Skin epidermis (tissue), 12 donors: Measurements from ENCODE around the gene LMAN1L.
A peak's percentile ranks its signal among the peaks of the same experiment; 100 is the strongest.

Experiments
- H3K27ac ChIP-seq, 21 experiments: fragments of 200-600 bp; sonication (generic) in 11 of 21; one replicate each; pipeline ENCODE4 v1.5.0; 2020; ENCODE audit warnings: mild to moderate bottlenecking in 3 of 21, inconsistent platforms in 2 of 21, moderate library complexity in 2 of 21
- H3K4me3 ChIP-seq, 7 experiments: fragments of 200-600 bp; sonication (generic) in 2 of 7; one replicate each; pipeline ENCODE4 v1.5.0; 2020; ENCODE audit warnings: inconsistent platforms in 2 of 7, mild to moderate bottlenecking in 2 of 7, moderate library complexity in 1 of 7

Gene LMAN1L

DNA sequence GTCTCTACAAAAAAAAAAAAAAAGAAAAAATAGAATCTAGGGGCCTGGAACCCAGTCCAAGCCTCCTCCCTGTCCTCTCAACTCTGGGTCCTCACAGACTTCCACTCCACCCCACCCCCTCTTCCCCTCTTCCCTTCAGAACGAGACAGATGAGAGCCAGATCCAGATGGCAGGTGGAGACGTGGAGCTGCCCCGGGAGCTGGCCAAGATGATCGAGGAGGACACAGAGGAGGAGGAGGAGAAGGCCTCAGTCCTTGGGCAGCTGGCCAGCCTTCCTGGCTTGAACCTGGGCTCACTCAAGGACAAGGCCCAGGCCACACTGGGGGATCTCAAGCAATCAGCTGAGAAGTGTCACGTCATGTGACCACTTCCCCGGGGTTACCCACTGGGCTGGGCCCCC is 17.4 kb downstream of the LMAN1L start:
- Histone ChIP-seq H3K27ac (no peak overlapping the region), H3K4me3 (no peak overlapping the region)

DNA sequence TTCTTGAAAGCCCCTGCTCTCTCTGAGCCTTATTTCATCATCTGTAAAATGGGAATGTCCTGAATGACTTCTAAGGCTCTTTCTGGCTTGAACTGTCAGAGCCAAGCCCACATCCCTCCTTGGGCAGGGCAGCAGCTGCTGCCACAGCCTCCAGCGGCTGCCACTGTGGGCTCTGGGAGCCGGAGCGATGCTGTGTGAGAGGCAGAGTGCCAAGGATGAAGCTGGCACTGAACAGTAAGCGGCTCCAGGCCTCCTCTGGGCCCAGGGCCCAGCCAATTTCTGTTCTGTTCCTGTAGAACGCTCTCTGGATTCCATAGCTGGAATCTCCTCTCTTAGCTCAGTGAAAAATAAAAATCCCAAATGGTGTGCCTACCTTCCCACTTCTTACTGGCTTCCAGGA is 18.2 kb downstream of the LMAN1L start:
- Histone ChIP-seq H3K27ac (no peak overlapping the region), H3K4me3 (no peak overlapping the region)

GRCh38 chr15:74831813-74832495 is 19.3 kb downstream of the LMAN1L start:
- H3K27ac ChIP-seq: no peak overlapping the region
- H3K4me3 ChIP-seq: no peak overlapping the region

GRCh38 chr15:74832826-74833225 is 20.2 kb downstream of the LMAN1L start:
- Histone ChIP-seq H3K27ac (no peak overlapping the region), H3K4me3 (no peak overlapping the region)

DNA sequence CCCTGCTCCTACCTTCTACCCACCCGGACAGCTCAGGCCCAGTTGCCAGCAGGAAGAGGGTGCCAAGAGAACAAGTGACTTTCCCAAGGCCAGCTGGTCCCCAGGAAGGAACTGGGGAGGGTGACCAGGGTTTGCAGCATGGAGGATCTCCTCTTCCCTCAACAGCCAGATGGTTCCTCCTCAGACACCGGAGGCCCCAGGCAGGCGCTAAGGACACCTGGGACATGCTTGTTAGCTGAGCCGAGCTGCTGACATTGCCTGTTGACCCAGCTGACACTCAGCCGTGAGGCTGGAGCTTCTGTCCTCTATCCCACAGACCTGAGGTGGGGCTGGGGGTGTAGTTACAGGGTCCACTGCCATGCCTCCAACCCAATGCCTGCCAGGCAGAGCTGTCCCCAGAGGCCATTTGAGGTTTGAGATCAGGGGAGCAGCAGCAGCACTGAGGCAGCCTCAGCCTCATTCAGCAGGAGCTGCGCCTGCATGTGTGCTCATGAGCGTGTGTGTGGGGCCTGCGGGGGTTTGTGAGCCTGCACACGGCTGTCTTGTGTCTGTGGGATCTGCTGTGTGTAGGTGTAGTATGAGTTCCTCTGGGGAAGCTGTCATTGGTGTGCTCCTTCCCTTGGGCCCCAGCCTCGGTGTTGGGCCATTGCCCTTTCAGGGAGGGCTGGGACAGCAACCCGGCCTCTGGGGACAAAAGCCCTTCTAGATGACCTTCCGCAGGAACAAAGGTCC is 20.9 kb downstream of the LMAN1L start:
- H3K4me3 ChIP-seq: no peak overlapping the region
- no peak overlapping the region for H3K27ac ChIP-seq

DNA sequence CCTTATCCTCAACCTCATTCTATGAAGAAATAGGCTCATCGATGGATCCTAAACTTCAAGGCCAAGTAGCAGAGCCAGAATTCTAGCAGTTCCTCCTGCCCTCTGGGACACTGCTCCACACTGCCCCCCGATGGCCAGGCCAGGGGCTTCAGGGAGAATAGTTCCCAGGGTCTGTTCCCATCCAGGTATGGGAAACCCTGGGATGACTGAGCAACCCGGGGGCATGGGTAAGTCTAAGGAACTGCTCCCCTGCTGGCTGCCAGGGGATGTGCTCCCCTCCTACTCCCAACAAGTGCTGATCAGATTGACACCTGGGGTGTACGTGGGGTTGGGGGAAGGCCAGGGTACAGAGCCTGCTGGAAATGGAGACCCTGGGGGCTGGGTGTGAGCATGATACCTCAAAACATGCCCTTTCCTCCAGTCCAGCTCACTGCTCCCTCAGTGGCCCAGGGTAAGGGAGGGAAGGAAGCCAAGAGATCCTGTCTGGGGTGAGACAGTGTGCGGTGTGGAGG is 22.7 kb downstream of the LMAN1L start:
- no peak overlapping the region for H3K27ac ChIP-seq
- no peak overlapping the region for H3K4me3 ChIP-seq

DNA sequence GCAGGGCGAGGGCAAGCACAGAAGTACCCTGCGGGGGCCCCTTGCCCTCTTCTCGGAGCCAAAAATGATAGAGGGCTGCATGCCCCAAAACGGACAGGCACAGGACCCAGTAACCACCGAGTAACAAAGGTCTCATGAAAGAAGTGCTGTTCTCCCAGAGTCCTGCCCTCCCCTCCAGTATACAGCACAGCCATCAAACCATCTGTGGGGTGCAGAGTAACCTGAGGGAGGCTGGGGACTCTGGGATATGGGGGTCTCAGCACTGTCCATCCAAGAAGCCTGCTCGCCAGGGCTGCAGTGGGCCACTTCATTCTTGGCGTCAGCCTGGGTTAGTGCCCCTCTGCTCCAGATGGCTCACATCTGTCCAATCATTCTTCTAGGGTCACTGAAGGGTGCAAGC is 24.2 kb downstream of the LMAN1L start:
- Histone ChIP-seq H3K4me3 (no peak overlapping the region), H3K27ac (no peak overlapping the region)

DNA sequence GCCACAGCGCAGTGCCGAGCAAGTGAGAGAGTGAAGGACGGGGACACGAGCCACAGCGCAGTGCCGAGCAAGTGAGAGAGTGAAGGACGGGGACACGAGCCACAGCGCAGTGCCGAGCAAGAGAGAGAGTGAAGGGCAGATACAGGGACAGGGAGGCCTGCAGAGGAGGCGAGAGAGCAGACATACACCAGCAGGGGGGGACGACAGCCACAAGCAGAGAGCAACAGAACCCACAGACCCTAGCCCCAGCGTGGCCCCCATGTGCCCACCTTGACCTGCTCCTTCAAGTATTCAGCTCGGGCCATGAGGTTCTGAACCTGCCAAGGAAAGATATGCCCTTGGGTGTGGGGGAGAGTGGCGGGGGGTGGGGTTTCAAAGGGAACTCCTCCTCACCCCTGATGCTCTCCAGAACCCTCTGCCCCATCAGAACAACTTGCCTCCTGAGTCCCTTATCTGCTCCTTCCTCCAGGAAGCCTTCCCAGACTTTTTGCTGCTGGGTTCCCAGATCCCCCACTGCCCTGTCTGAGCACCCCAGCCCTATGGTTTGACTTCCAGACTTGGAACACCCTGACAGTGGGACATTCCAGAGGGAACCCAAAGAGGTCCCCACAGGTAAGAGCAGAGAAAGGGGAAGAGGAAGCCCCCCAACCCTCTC is 25.0 kb downstream of the LMAN1L start:
- Histone ChIP-seq H3K27ac (no peak overlapping the region), H3K4me3 (no peak overlapping the region)

- no peak overlapping the region for H3K27ac ChIP-seq
- H3K4me3 ChIP-seq: no peak overlapping the region
These were observed 25.5 kb downstream of the LMAN1L start for GRCh38 chr15:74838137-74838516.

DNA sequence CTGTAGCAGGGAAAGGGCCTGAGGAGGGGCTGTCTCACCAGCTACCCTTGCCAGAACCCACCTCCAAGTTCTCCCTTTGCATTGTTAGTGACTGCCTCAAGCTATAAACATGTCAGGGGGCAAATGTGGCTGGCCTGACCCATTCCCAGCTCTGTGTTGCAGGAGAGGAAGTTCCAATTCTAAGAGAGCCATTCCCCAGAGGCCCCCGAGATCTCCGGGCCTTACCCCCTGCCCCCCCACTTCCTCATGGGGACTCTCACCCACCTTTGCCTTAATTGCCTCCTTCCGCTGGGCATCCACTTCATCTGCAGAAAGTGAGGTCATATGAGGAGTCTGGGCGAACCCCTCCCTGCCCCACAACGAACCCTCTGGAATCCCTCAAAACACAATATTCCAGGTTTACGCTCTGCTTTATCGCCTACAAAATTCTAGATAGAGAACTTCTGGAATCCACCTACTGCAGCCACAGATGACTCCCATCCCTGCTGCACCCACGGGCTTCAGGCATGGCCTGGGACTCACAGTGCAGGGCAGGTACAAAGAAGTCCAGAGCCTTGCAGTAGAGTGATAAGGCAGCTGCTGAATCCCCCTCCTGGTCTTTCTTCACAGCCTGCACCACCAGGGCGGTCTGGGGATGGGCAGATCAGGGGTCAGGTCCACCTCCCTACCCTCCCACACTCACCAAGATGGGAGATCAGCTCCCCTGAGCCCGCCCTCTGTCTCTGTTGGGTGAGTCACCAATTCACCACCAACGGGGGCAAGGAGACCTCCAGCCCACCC is 26.3 kb downstream of the LMAN1L start:
- no peak overlapping the region for H3K27ac ChIP-seq

GRCh38 chr15:74839526-74840395 is 27.1 kb downstream of the LMAN1L start:
- no peak overlapping the region for H3K27ac ChIP-seq

More for the DNA sequence above, 26.3 kb downstream of the LMAN1L start:
- H3K4me3 ChIP-seq: no peak overlapping the region

DNA sequence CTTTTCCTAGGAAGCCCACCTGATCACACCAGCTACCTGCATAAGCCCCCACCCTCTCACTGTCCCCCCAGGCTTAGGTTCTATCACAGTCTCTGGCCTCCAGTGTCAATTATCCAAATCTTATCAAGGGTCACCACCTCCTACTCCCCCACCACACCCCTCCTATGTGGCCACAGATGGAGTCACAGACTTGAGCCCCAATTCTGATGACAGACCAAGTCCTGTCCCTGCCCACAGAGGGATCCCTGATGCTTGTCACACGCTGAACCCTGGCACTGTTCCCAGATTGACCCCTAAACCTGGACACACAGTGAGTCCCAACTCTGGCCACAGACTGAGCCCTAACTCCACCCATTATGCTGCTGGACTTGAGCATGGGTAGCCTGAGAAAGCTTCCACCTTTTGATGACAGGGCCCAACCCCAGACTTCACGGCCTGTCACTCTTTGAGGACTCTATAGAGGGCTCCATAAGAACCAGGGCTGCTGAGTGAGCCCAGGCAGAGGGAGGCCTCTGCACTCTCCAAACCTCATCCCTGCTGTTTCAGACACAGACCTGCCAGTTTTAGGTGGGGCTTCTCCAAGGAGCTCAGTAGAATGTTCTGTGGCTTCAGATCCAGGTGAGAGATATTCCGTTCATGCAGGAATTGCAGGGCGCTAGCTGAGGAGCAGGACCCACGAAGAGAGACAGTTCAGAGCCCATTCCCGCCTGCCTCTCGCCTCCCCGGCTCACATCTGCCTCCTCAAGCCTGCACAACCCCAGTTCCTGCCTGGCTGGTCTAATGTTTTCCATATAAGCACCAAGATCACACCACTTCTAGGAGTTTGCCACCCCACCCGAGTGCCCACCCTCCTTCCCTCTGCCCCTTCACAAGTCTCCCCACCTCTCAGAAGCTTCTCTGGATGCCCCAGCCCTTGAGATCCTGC is 28.5 kb downstream of the LMAN1L start:
- Histone ChIP-seq H3K27ac (peak overlapping the region in 2 of 21 experiments; percentile 85 to 91), H3K4me3 (no peak overlapping the region)

More at GRCh38 chr15:74839526-74840395, 27.1 kb downstream of the LMAN1L start:
- H3K4me3 ChIP-seq: no peak overlapping the region

DNA sequence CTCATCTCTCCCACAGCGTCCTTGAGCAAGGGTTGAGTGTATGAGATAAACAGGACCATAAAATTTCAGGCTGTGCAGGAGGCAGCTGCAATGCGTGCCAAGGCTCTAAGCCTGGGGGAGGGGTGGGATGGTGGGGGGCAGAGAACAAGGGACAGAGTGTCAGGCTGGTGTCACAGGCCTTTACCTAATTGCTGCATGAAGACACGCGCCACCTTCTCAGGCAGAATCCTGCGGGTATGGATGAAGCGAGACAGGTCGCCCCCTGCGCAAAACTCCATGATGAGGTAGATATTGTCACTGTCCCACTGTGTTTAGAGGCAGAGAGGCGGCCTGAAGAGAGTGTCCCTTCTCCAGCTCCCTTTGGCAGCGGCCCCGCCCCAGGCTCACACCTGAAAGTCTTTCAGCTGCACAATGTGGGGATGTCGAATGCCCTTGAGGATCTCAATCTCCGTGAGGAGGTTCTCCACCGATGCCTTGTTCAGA is 29.3 kb downstream of the LMAN1L start:
- H3K4me3 ChIP-seq: peak overlapping the region; percentile 71 to 93 (median 83)
- peak overlapping the region in 15 of 21 experiments; percentile 76 to 96 (median 88) for H3K27ac ChIP-seq

- Histone ChIP-seq H3K4me3 (peak within 1 kb of the TSS; percentile 71 to 93 (median 83)), H3K27ac (peak within 1 kb of the TSS; percentile 52 to 96 (median 89))
These were observed 30.2 kb downstream of the LMAN1L start, which contains the start of gene ULK3 for GRCh38 chr15:74842581-74843444. TSS of gene ULK3 (minus strand) at chr15:74843156. CDS start at chr15:74843105, 51 bp downstream.

DNA sequence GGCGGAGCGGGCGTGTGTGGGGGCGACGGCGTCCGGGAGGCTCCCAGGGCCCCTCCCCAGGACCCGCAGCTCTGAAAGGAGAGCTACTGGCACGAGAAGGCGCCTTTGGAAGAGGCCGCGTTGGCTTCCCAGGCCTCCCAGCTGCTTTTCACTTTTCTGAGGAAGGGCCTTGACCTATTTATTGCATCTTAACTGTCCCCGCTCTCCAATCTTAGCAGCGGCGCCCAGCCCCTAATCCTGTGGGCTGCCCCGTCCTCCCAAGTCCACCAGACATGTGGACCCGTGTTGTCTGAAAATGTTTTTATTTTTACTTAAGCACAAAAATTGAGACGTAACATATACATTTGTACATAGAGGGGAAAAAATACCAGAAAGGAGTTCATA is 30.8 kb downstream of the LMAN1L start:
- peak overlapping the region; percentile 71 to 93 (median 83) for H3K4me3 ChIP-seq

GRCh38 chr15:74843891-74844299 is 31.3 kb downstream of the LMAN1L start:
- Histone ChIP-seq H3K4me3 (peak overlapping the region in 2 of 7 experiments; percentile 83 to 93), H3K27ac (peak overlapping the region in 20 of 21 experiments; percentile 67 to 96 (median 90))

More for the DNA sequence above, 30.8 kb downstream of the LMAN1L start:
- H3K27ac ChIP-seq: peak overlapping the region; percentile 52 to 96 (median 89)
